Measurements from ENCODE around the gene KRT7. TPM values are rescaled to one million over a fixed set of nuclear protein-coding genes. Genes with fewer than 3 reads are reported as not detected.
"Not testable (repeated sequence)": the region's sequence is repeated elsewhere in the genome, so short reads cannot be mapped to it uniquely, and the experiment has no call there.

KRT7 gene
- total RNA-seq, 1 donor from 2014 or later = 664 TPM

- Histone ChIP-seq H3K4me3 (no peak overlapping the region), H3K9me3 (no peaks in the 10 kb centered on the region), H3K27me3 (no peaks in the 10 kb centered on the region), H3K36me3 (no peaks in the 10 kb centered on the region), H3K27ac (no peak overlapping the region), H3K4me1 (peaks cover 24% of the 10 kb centered on the region)
- intact Hi-C loops (cut with DNase I) = no loop called here
- no peak for ATAC-seq
- DNase-seq = no peak
- no peak for TF ChIP-seq CTCF (IDR thresholded peaks at IDR 0.05)
Measured at GRCh38 chr12:52239767-52240166, 6.7 kb downstream of the KRT7 start.

GRCh38 chr12:52240247-52240646, 7.2 kb downstream of the KRT7 start:
- peaks cover 24% of the 10 kb centered on the region for H3K4me1 ChIP-seq
- H3K9me3 ChIP-seq; H3K27ac ChIP-seq; DNase-seq; intact Hi-C loops (cut with DNase I); H3K4me3 ChIP-seq; H3K27me3 ChIP-seq; H3K36me3 ChIP-seq; ATAC-seq: not testable (repeated sequence)

GRCh38 chr12:52241205-52241842, 8.3 kb downstream of the KRT7 start:
- Histone ChIP-seq H3K27me3 (no peaks in the 10 kb centered on the region), H3K36me3 (no peaks in the 10 kb centered on the region), H3K4me3 (no peak overlapping the region), H3K4me1 (peaks cover 24% of the 10 kb centered on the region), H3K27ac (no peak overlapping the region), H3K9me3 (no peaks in the 10 kb centered on the region)
- TF ChIP-seq CTCF (IDR thresholded peaks at IDR 0.05) = no peak
- intact Hi-C loops (cut with DNase I) = no loop called here
- ATAC-seq = no peak
- no peak for DNase-seq

- no peak for TF ChIP-seq CTCF (IDR thresholded peaks at IDR 0.05)
- Histone ChIP-seq H3K36me3 (no peaks in the 10 kb centered on the region), H3K27ac (no peak overlapping the region), H3K27me3 (no peaks in the 10 kb centered on the region), H3K9me3 (no peaks in the 10 kb centered on the region), H3K4me3 (no peak overlapping the region), H3K4me1 (peaks cover 27% of the 10 kb centered on the region)
- intact Hi-C loops (cut with DNase I) = no loop called here
- ATAC-seq (no peak), DNase-seq (no peak)
Measured at GRCh38 chr12:52242442-52243258, 9.6 kb downstream of the KRT7 start.

- DNase-seq (no peak), ATAC-seq (no peak)
- Histone ChIP-seq H3K4me3 (no peak overlapping the region), H3K27ac (no peak overlapping the region), H3K27me3 (no peaks in the 10 kb centered on the region), H3K36me3 (no peaks in the 10 kb centered on the region), H3K4me1 (peaks cover 27% of the 10 kb centered on the region), H3K9me3 (no peaks in the 10 kb centered on the region)
- intact Hi-C loops (cut with DNase I) = no loop called here
- no peak for TF ChIP-seq CTCF (IDR thresholded peaks at IDR 0.05)
Measured at GRCh38 chr12:52243259-52243855, 10.3 kb downstream of the KRT7 start.

All from upper lobe of right lung (tissue), 1 donor.